GM23248 (cell line): ENCODE results near the gene DIP2A.

Source experiments
- EZH2 ChIP-seq: fragments of 200-600 bp; sonication (generic); IDR thresholded peaks from 2 replicates; pipeline ENCODE4 v1.6.1; 2018; ENCODE audit warnings: antibody characterized with exemption, mild to moderate bottlenecking; ENCODE audit not compliant: insufficient read depth, poor library complexity, severe bottlenecking
- EZH2phosphoT487 ChIP-seq: fragments of 200-600 bp; sonication (generic); IDR thresholded peaks from 2 replicates; pipeline ENCODE4 v1.6.1; 2018; ENCODE audit warnings: antibody characterized with exemption, moderate library complexity, mild to moderate bottlenecking, low read depth; ENCODE audit not compliant: insufficient read depth

- no peak for TF ChIP-seq EZH2
- TF ChIP-seq EZH2phosphoT487 = no peak
These were observed 32.2 kb upstream of the DIP2A start for GRCh38 chr21:46426313-46427046.
